Airway epithelial cell (primary cell): ENCODE results near the gene CCL23. TPM values are rescaled to one million over a fixed set of nuclear protein-coding genes. Genes with fewer than 3 reads are reported as not detected.

Source experiments
- total RNA-seq: library from RNA; depleted of rRNA; stranded (reverse); fragments of >200 nt; gene quantifications from 2 replicates; pipeline ENCODE4 v1.2.3, GENCODE V29; 2015

The CCL23 gene
- not detected in 2 replicates for total RNA-seq

GRCh38 chr17:36017799-36018198 is at the start of gene CCL23:
CCL23 (minus strand) TSS chr17:36017972; CDS start chr17:36017897, 75 bp downstream.

GRCh38 chr17:36063786-36064541 is 46.2 kb upstream of the CCL23 start, which contains the start of gene CCL18:
CCL18 (plus strand) TSS chr17:36064272; CDS start chr17:36064343, 71 bp downstream.

GRCh38 chr17:36001110-36001771 is 16.5 kb downstream of the CCL23 start, which contains the start of gene CCL15:
CCL15 (minus strand) TSS chr17:36001553; CDS start chr17:36001492, 61 bp downstream.

GRCh38 chr17:35986643-35987042 is 31.1 kb downstream of the CCL23 start, which contains the start of gene CCL14:
CCL14 (minus strand) TSS chr17:35986729; CDS start chr17:35986649, 80 bp downstream.

GRCh38 chr17:35981246-35981645 is 36.5 kb downstream of the CCL23 start, which contains the start of gene CCL16:
CCL16 (minus strand) TSS chr17:35981497; CDS start chr17:35981420, 77 bp downstream.

Other genes with a start within 250 kb of the CCL23 start
- gene MMP28, start 222.3 kb downstream of the CCL23 start, total RNA-seq = 47.8 and 64.9 TPM in 2 replicates
- 19.7 and 35.0 TPM in 2 replicates for gene TAF15, start 208.5 kb downstream of the CCL23 start, total RNA-seq
- not detected in 2 replicates for gene HEATR9, start 149.1 kb downstream of the CCL23 start, total RNA-seq
- gene CCL5, start 137.6 kb downstream of the CCL23 start, total RNA-seq = not detected in 2 replicates
- gene RDM1, start 87.2 kb downstream of the CCL23 start, total RNA-seq = 3.1 and 4.6 TPM in 2 replicates
- gene LYZL6, start 74.3 kb downstream of the CCL23 start, total RNA-seq = not detected in 2 replicates
- gene CCL16, start 36.5 kb downstream of the CCL23 start, total RNA-seq = not detected in 2 replicates
- gene CCL14, start 31.2 kb downstream of the CCL23 start, total RNA-seq = not detected in 2 replicates
- gene CCL15, start 16.4 kb downstream of the CCL23 start, total RNA-seq = not detected in 2 replicates
- gene CCL18, start 46.3 kb upstream of the CCL23 start, total RNA-seq = not detected in 2 replicates
- not detected in 2 replicates for gene CCL3, start 72.2 kb upstream of the CCL23 start, total RNA-seq
- not detected in 2 replicates for gene CCL4, start 85.9 kb upstream of the CCL23 start, total RNA-seq
- 0.88 and 2.5 TPM in 2 replicates for gene TBC1D3B, start 158.7 kb upstream of the CCL23 start, total RNA-seq
- not detected in 2 replicates for gene CCL3L1, start 178.8 kb upstream of the CCL23 start, total RNA-seq
- gene CCL4L2, start 193.1 kb upstream of the CCL23 start, total RNA-seq = not detected in 2 replicates
- gene TBC1D3I, start 246.6 kb upstream of the CCL23 start, total RNA-seq = 0.28 TPM in 1 of 2 replicates, not detected in the other